Measurements from ENCODE around the gene CBX8.

DNA sequence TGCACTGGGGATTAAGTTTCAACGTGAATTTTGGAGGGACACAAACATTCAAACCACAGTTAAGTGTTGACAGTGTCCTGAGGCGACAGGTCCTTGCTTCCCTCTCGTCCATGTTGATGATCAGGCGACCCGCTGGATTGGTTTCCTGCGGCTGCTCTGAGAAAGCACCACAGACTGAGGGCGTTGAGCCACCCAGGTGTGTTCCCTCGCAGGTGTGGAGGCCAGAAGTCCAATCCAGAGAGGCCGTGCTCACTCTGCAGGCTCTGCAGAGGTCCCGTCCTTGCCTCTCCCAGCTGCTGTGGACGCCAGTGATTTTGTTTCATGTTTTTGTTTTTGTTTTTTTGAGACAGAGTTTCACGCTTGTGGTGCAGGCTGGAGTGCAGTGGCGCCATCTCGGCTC lies 41.3 kb downstream of the CBX8 start:
- no peak for TF ChIP-seq CTCF (conservative IDR thresholded peaks at IDR 0.05)
- TF ChIP-seq ZFX (IDR thresholded peaks at IDR 0.05) = no peak

All from C4-2B (cell line).